ENCODE measurements around the gene FAM81B.

DNA sequence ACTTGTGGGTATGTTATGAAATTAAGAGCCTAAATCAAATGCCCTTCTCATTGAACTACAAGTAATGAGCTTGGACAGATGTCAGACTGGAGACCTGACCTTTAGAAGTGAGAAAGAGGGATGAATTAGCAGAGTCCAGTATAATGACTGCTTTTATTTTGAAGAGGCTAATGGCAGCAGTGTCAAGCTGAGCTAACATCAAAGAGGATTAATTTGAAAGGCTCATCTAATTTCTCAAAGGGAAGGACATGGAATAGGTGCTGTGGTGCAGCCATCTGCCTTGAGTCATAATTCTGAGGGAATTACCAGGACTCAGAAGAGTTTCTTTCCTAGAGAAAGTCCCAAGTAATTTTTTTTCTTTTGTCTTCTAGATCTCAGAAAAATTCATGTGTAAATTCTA, 57.6 kb downstream of the FAM81B start:
- TF ChIP-seq EP300 (conservative IDR thresholded peaks at IDR 0.05; ENCODE audit: poor library complexity, severe bottlenecking) (no peak), CTCF (IDR thresholded peaks at IDR 0.05; ENCODE audit: poor library complexity, severe bottlenecking) (no peak), RAD21 (conservative IDR thresholded peaks at IDR 0.05) (no peak), POLR2AphosphoS5 (IDR thresholded peaks at IDR 0.05) (no peak), EZH2 (IDR thresholded peaks at IDR 0.05; ENCODE audit: borderline replicate concordance, insufficient read depth, low read length, poor library complexity, severe bottlenecking) (no peak)
